ENCODE measurements around the gene TNFRSF6B.

Gene TNFRSF6B

GRCh38 chr20:63691711-63692435, 4.6 kb upstream of the TNFRSF6B start:
- TF ChIP-seq TSHZ2 (CRISPR knock-in tag; IDR thresholded peaks at IDR 0.05) (no peak), POU6F1 (CRISPR knock-in tag; IDR thresholded peaks at IDR 0.05; ENCODE audit: borderline replicate concordance, low read depth) (no peak), TCF4 (CRISPR knock-in tag; IDR thresholded peaks at IDR 0.05; ENCODE audit: borderline replicate concordance) (no peak), PATZ1 (CRISPR knock-in tag; IDR thresholded peaks at IDR 0.05; ENCODE audit: borderline replicate concordance) (no peak), CREB5 (CRISPR knock-in tag; IDR thresholded peaks at IDR 0.05; ENCODE audit: low read depth) (no peak), OSR1 (CRISPR knock-in tag; IDR thresholded peaks at IDR 0.05) (no peak)
- no peak for ATAC-seq

- ATAC-seq, result no peak
- no peak for TF ChIP-seq ZFP30 (CRISPR knock-in tag; IDR thresholded peaks at IDR 0.05)
- TF ChIP-seq ZC3H10 (CRISPR knock-in tag; IDR thresholded peaks at IDR 0.05), result no peak
- no peak for TF ChIP-seq GLIS3 (CRISPR knock-in tag; IDR thresholded peaks at IDR 0.05)
- no peak for TF ChIP-seq TCF4 (CRISPR knock-in tag; IDR thresholded peaks at IDR 0.05; ENCODE audit: borderline replicate concordance)
- no peak for TF ChIP-seq TSHZ2 (CRISPR knock-in tag; IDR thresholded peaks at IDR 0.05)
- TF ChIP-seq ZNF565 (CRISPR knock-in tag; conservative IDR thresholded peaks at IDR 0.05; ENCODE audit: low read depth), result no peak
- TF ChIP-seq OSR1 (CRISPR knock-in tag; IDR thresholded peaks at IDR 0.05), result no peak
- TF ChIP-seq PPARA (CRISPR knock-in tag; IDR thresholded peaks at IDR 0.05; ENCODE audit: borderline replicate concordance), result no peak
- no peak for TF ChIP-seq RARB (CRISPR knock-in tag; IDR thresholded peaks at IDR 0.05)
- no peak for TF ChIP-seq ZFP3 (CRISPR knock-in tag; IDR thresholded peaks at IDR 0.05)
- no peak for TF ChIP-seq BACH2 (CRISPR knock-in tag; IDR thresholded peaks at IDR 0.05; ENCODE audit: borderline replicate concordance)
- no peak for TF ChIP-seq POU6F1 (CRISPR knock-in tag; IDR thresholded peaks at IDR 0.05; ENCODE audit: borderline replicate concordance, low read depth)
- TF ChIP-seq ESRRG (CRISPR knock-in tag; IDR thresholded peaks at IDR 0.05), result no peak
- no peak for TF ChIP-seq CREB5 (CRISPR knock-in tag; IDR thresholded peaks at IDR 0.05; ENCODE audit: low read depth)
- no peak for TF ChIP-seq ISL1 (CRISPR knock-in tag; IDR thresholded peaks at IDR 0.05)
- no peak for TF ChIP-seq ZNF70 (CRISPR knock-in tag; IDR thresholded peaks at IDR 0.05)
- no peak for TF ChIP-seq PATZ1 (CRISPR knock-in tag; IDR thresholded peaks at IDR 0.05; ENCODE audit: borderline replicate concordance)
- TF ChIP-seq SNAI2 (CRISPR knock-in tag; IDR thresholded peaks at IDR 0.05), result no peak
- TF ChIP-seq ARNTL (CRISPR knock-in tag; IDR thresholded peaks at IDR 0.05; ENCODE audit: borderline replicate concordance, low read depth), result no peak
Observed at GRCh38 chr20:63692436-63693082, 3.9 kb upstream of the TNFRSF6B start.

Measured in SK-N-SH treated with all-trans-retinoic acid at 6 μM for 48 hours (cell line).